Measurements from ENCODE around the gene LRRC3.

LRRC3 gene

DNA sequence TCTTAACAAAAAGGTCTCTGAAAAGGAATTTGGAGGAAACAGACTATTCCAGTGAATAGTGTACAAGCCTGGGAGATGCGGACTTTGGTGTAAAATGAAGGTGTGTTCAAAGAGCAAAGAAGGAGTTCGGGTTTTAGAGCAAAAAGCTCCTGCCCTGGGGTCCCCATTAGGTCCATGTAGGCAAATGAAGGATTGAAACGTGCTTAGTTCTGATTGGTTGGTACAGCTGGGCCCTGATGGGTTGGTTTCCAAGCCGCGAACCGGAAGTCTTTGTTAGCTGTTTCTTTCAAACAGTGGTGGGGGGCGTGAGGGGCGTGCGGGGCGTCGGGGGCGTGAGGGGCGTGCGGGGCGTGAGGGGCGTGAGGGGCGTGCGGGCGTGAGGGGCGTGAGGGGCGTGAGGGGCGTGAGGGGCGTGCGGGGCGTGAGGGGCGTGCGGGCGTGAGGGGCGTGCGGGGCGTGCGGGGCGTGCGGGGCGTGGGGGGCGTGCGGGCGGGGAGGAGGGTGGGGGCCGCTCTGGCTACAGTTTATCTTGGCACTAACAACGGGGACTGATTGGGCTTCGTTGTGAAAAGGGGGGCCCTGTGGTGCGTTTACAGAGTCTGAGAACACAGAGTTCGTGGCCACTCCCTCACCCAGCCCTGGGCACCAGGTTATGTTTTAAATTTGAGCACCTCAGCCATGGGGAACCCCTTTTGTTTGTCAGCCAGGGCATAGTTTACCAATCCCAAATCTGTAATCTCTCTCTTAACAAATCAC lies 29.4 kb downstream of the LRRC3 start:
- H3K4me1 ChIP-seq (ENCODE audit: control insufficient read depth, insufficient read depth, low read length) = no peaks in the 10 kb centered on the region
- no peak overlapping the region for H3K4me3 ChIP-seq (ENCODE audit: low read length)
- no peak overlapping the region for H3K9ac ChIP-seq (ENCODE audit: low read length)
- H3K27ac ChIP-seq (ENCODE audit: low read depth, low read length) = no peak overlapping the region
- peaks cover 2% of the 10 kb centered on the region for H3K27me3 ChIP-seq (ENCODE audit: control insufficient read depth, insufficient read depth, low read length)
- no peaks in the 10 kb centered on the region for H3K36me3 ChIP-seq (ENCODE audit: control insufficient read depth, insufficient read depth, low read length)

DNA sequence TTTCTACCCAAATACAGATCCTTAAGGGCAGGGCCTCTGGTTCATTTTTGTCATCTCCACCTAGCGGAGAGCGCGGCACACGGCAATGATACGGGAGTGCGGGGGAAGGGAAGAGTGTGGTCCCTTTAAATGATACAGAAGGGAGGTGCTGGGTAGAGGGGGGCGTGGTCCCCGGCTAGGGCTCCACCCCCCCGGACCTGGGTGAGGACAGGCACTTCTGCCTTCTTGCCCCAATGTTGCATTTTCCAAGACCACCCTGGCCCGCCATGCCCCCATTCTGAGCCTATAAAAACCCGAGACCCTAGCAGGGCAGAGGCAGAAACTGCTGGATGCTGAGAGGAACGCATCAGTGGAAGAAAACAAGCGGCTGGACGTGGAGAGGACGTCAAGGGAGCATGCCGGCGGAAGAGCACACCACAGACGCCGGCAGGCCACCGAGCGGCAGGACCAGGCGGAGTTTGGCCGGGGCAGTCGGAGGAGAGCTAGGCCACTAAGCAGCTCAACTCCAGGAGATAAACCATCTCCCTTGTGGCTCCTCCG lies 30.0 kb downstream of the LRRC3 start:
- Histone ChIP-seq H3K4me3 (ENCODE audit: low read length) (no peak overlapping the region), H3K9ac (ENCODE audit: low read length) (no peak overlapping the region), H3K27me3 (ENCODE audit: control insufficient read depth, insufficient read depth, low read length) (peaks cover 2% of the 10 kb centered on the region), H3K27ac (ENCODE audit: low read depth, low read length) (no peak overlapping the region), H3K36me3 (ENCODE audit: control insufficient read depth, insufficient read depth, low read length) (no peaks in the 10 kb centered on the region), H3K4me1 (ENCODE audit: control insufficient read depth, insufficient read depth, low read length) (no peaks in the 10 kb centered on the region)

DNA sequence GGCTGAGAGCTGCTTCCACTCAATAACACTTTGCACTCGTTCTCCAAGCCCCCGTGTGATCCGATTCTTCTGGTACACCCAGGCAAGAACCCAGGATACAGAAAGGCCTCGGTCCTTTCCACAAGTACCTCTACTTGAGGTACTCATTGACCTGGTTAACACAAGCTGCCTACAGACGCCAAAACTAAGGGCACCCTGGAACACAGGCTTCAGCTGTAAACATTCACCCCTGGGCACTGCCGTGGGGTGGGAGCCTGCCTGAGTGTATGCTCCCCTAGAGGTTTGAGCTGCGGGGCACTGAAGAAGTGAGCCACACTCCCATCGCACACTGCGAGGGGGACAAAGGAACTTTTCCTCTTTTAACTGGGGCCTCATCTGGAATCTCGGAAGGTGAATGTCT lies 30.5 kb downstream of the LRRC3 start:
- no peak overlapping the region for H3K9ac ChIP-seq (ENCODE audit: low read length)
- H3K36me3 ChIP-seq (ENCODE audit: control insufficient read depth, insufficient read depth, low read length) = no peaks in the 10 kb centered on the region
- peaks cover 2% of the 10 kb centered on the region for H3K27me3 ChIP-seq (ENCODE audit: control insufficient read depth, insufficient read depth, low read length)
- no peaks in the 10 kb centered on the region for H3K4me1 ChIP-seq (ENCODE audit: control insufficient read depth, insufficient read depth, low read length)
- no peak overlapping the region for H3K4me3 ChIP-seq (ENCODE audit: low read length)
- no peak overlapping the region for H3K27ac ChIP-seq (ENCODE audit: low read depth, low read length)

DNA sequence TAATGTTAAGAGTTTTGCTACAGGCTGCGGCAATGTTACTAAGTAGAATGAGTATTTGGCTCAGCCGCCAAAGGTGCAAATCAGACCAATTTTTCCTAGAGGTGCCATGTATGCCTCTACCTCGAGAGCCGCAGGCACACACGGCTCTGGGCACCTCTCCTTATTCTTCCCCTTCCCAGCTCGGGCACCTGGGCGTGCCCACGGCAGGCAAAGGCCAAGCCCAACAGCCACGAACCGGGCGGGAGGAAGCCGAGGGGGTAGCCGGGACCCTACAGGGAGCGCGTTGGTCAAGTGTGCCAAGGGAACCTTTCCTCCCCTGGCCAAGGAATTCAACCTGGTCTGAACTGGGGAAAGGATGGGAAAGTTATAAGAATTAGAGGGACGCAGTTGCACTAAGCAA lies 31.0 kb downstream of the LRRC3 start:
- H3K4me1 ChIP-seq (ENCODE audit: control insufficient read depth, insufficient read depth, low read length) = no peaks in the 10 kb centered on the region
- H3K36me3 ChIP-seq (ENCODE audit: control insufficient read depth, insufficient read depth, low read length) = no peaks in the 10 kb centered on the region
- no peak overlapping the region for H3K27ac ChIP-seq (ENCODE audit: low read depth, low read length)
- no peak overlapping the region for H3K9ac ChIP-seq (ENCODE audit: low read length)
- H3K27me3 ChIP-seq (ENCODE audit: control insufficient read depth, insufficient read depth, low read length) = peaks cover 2% of the 10 kb centered on the region
- no peak overlapping the region for H3K4me3 ChIP-seq (ENCODE audit: low read length)

DNA sequence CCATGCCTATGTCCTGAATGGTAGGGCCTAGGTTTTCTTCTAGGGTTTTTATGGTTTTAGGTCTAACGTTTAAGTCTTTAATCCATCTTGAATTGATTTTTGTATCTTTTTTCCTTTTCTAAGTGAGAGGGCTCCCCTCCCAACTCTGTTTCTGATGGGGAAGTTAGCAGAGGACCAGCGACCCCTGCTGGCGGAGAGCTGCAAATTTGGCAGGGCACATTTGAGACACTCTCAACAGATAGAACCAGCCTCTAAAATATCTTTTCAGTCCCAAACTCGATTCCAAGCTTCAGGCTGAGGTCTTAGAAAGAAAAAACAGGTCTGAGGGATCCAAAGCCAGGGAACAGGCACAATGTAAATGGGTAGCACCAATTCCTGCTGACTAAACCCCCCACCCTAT lies 32.5 kb downstream of the LRRC3 start:
- H3K4me1 ChIP-seq (ENCODE audit: control insufficient read depth, insufficient read depth, low read length) = no peaks in the 10 kb centered on the region
- no peak overlapping the region for H3K27ac ChIP-seq (ENCODE audit: low read depth, low read length)
- no peaks in the 10 kb centered on the region for H3K36me3 ChIP-seq (ENCODE audit: control insufficient read depth, insufficient read depth, low read length)
- H3K4me3 ChIP-seq (ENCODE audit: low read length) = no peak overlapping the region
- no peaks in the 10 kb centered on the region for H3K27me3 ChIP-seq (ENCODE audit: control insufficient read depth, insufficient read depth, low read length)
- H3K9ac ChIP-seq (ENCODE audit: low read length) = no peak overlapping the region

DNA sequence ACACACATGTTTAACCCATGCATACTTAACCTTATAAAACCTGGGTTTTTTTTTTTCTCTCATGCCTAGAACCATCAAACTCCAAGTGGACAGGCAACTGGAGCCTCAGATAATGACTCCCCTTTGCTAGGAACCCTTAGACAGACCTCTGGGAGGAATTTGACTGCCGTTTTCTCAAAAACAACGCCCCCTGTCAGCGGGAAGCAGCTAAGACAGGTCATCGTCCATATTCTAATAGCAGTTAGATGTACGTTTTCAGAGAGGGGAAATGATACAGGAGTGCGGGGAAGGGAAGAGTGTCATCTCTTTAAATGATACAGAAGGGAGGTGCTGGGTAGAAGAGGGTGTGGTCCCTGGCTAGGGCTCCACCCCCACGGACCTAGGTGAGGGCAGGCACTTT lies 34.7 kb downstream of the LRRC3 start:
- Histone ChIP-seq H3K36me3 (ENCODE audit: control insufficient read depth, insufficient read depth, low read length) (no peaks in the 10 kb centered on the region), H3K9ac (ENCODE audit: low read length) (no peak overlapping the region), H3K4me3 (ENCODE audit: low read length) (no peak overlapping the region), H3K27ac (ENCODE audit: low read depth, low read length) (no peak overlapping the region), H3K27me3 (ENCODE audit: control insufficient read depth, insufficient read depth, low read length) (no peaks in the 10 kb centered on the region), H3K4me1 (ENCODE audit: control insufficient read depth, insufficient read depth, low read length) (no peaks in the 10 kb centered on the region)

DNA sequence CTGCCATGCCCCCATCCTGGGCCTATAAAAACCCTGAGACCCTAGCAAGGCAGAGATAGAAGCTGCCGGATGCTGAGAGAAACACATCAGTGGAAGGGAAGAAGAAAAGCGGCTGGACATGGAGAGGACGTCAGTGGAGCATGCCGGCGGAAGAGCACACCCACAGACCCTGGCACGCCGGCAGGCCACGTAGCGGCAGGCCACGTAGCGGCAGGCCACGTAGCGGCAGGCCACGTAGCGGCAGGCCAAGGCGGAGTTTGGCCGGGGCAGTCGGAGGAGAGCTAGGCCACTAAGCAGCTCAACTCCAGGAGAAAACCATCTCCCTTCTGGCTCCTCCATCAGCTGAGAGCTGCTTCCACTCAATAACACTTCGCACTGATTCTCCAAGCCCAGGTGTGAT lies 35.1 kb downstream of the LRRC3 start:
- Histone ChIP-seq H3K27me3 (ENCODE audit: control insufficient read depth, insufficient read depth, low read length) (no peaks in the 10 kb centered on the region), H3K4me3 (ENCODE audit: low read length) (no peak overlapping the region), H3K4me1 (ENCODE audit: control insufficient read depth, insufficient read depth, low read length) (no peaks in the 10 kb centered on the region), H3K9ac (ENCODE audit: low read length) (no peak overlapping the region), H3K27ac (ENCODE audit: low read depth, low read length) (no peak overlapping the region), H3K36me3 (ENCODE audit: control insufficient read depth, insufficient read depth, low read length) (no peaks in the 10 kb centered on the region)

DNA sequence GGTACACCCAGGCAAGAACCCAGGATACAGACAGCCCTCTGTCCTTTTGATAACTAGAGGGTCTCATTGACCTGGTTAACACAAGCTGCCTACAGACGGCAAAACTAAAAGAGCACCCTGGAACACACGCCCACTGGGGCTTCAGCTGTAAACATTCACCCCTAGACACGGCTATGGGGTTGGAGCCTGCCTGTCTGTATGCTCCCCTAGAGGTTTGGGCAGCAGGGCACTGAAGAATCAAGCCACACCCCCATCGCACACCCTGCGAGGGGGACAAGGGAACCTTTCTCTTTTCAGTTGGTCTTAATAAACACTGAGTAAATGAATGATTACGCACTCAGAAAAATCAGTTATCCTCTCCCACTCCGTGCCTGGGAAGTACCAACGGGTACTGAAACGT lies 35.5 kb downstream of the LRRC3 start:
- Histone ChIP-seq H3K9ac (ENCODE audit: low read length) (no peak overlapping the region), H3K27me3 (ENCODE audit: control insufficient read depth, insufficient read depth, low read length) (no peaks in the 10 kb centered on the region), H3K36me3 (ENCODE audit: control insufficient read depth, insufficient read depth, low read length) (no peaks in the 10 kb centered on the region), H3K27ac (ENCODE audit: low read depth, low read length) (no peak overlapping the region), H3K4me3 (ENCODE audit: low read length) (no peak overlapping the region), H3K4me1 (ENCODE audit: control insufficient read depth, insufficient read depth, low read length) (no peaks in the 10 kb centered on the region)

DNA sequence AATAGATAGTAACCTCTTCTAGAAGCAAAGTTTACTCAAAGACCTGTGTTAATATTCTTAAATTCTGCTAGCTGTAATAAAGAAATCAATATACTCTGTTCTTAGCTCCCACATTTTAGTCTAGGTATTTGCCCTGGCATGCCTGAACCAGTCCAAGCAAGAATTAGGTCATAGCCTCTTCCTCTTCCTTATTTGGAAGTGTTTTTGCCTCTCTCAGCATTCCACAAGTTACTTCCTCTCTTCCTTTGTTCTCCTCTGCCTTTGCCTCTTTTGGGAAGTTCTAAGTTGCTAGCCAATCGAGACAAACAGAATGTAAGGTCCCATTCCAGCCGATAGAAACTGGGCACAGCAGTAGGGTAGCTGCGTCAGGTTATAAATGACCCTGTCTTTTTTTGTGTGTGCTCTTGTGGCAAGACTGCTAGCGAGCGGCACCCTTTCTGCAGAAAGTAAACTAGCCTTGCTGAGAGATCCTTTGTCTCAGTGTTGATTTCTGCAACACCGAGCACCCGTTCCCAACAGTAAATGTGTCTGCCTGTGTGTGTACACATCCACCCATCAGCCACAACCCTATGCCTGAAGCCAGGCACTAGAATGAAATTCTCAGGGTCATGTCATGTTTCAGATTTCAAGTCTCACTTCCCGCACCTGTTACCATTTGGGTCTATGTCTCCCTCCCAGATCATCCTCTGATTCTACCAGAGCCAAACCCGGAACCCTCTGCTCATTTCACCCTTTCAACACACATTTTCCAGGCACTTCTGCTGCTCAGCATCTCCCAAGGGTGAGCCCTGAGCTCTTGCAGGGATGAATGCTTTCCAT lies 37.5 kb downstream of the LRRC3 start:
- H3K9ac ChIP-seq (ENCODE audit: low read length) = no peak overlapping the region

DNA sequence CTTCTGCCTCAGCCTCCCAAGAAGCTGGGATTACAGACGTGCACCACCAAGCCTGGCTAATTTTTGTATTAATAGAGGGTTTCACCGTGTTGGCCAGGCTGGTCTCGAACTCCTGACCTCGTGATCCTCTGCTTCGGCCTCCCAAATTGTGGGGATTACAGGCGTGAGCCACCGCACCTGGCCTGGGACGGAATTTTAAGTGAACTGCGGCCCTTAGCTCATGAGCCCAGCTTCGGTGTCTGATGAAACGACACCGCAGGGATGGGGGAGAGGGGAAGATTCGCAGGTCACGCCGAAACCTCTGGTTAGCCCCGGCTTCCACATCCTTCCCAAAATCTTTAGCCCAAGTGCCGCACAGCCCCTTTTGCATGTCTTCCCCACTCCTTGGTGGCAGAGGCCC lies 39.1 kb downstream of the LRRC3 start:
- no peaks in the 10 kb centered on the region for H3K27me3 ChIP-seq (ENCODE audit: control insufficient read depth, insufficient read depth, low read length)
- H3K9ac ChIP-seq (ENCODE audit: low read length) = no peak overlapping the region
- H3K4me1 ChIP-seq (ENCODE audit: control insufficient read depth, insufficient read depth, low read length) = no peaks in the 10 kb centered on the region
- H3K4me3 ChIP-seq (ENCODE audit: low read length) = no peak overlapping the region
- no peaks in the 10 kb centered on the region for H3K36me3 ChIP-seq (ENCODE audit: control insufficient read depth, insufficient read depth, low read length)
- no peak overlapping the region for H3K27ac ChIP-seq (ENCODE audit: low read depth, low read length)

More for the DNA sequence above, 37.5 kb downstream of the LRRC3 start:
- Histone ChIP-seq H3K36me3 (ENCODE audit: control insufficient read depth, insufficient read depth, low read length) (no peaks in the 10 kb centered on the region), H3K4me3 (ENCODE audit: low read length) (no peak overlapping the region), H3K27ac (ENCODE audit: low read depth, low read length) (no peak overlapping the region), H3K27me3 (ENCODE audit: control insufficient read depth, insufficient read depth, low read length) (no peaks in the 10 kb centered on the region), H3K4me1 (ENCODE audit: control insufficient read depth, insufficient read depth, low read length) (no peaks in the 10 kb centered on the region)

DNA sequence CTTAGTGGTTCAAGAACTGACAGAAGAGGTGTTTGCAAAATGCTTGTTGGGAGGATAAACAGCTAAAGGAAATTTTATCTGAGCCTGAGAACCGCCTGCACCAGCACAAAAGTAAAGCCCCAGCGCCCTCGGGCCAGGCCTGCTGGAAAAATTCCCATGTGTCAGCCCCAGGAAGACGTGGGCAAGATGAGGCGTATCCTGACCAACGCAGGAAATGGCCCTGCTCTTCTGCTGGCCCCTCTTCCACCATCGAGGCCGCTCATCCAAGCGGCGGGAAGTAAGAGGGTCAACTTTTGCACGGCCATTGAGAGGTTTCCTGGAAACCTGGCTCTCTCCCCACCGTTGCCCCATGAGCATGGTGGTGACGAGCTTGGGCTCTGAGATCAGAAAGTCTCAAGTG lies 39.6 kb downstream of the LRRC3 start:
- Histone ChIP-seq H3K36me3 (ENCODE audit: control insufficient read depth, insufficient read depth, low read length) (no peaks in the 10 kb centered on the region), H3K4me1 (ENCODE audit: control insufficient read depth, insufficient read depth, low read length) (no peaks in the 10 kb centered on the region), H3K9ac (ENCODE audit: low read length) (no peak overlapping the region), H3K27me3 (ENCODE audit: control insufficient read depth, insufficient read depth, low read length) (no peaks in the 10 kb centered on the region), H3K27ac (ENCODE audit: low read depth, low read length) (no peak overlapping the region), H3K4me3 (ENCODE audit: low read length) (no peak overlapping the region)

DNA sequence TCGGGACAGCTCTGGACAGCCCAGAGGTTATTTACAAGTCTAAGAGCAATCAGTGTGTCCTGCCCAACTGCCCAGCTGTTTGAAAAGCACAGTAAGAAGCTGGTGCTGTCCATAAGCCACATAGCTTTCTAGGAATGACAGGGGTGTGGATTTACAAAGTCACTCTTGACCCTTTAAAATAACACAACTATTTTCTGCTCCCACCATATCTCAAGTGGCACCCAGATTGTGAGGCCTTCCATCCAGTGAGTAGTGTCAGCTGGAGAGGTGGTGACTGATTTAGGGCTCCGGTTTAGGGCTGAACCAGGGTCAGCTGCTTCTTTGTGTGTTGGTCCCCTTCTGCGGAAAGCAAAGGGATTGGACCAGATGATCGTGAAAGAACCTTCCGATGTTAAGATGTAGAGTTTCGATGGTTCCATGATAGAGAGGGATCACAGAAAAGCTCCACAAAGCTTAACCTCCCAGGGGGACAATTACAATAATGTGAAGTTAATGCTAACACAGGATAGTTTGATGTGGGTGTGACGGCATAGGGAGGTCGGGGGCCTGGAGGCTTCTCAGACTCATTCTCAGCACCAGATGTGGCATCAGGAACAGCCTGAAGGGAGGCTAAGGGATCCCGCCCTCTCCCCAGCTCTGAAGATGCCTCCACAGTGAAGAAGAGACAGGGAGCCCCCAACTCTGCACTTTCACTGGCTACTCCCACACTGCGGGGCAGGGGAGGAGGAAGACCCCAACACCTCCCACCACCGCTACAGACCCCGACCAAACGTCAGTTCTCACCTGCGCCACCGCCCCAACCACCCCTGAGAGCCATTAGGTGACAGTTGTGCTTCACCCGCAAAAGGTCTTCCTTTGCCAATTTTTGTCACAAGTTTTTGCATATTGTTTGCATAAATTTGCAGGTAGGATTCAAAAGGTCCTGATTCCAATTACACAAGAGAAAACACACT lies 40.6 kb downstream of the LRRC3 start:
- no peaks in the 10 kb centered on the region for H3K27me3 ChIP-seq (ENCODE audit: control insufficient read depth, insufficient read depth, low read length)
- H3K27ac ChIP-seq (ENCODE audit: low read depth, low read length) = no peak overlapping the region
- H3K9ac ChIP-seq (ENCODE audit: low read length) = no peak overlapping the region
- no peak overlapping the region for H3K4me3 ChIP-seq (ENCODE audit: low read length)
- no peaks in the 10 kb centered on the region for H3K4me1 ChIP-seq (ENCODE audit: control insufficient read depth, insufficient read depth, low read length)
- no peaks in the 10 kb centered on the region for H3K36me3 ChIP-seq (ENCODE audit: control insufficient read depth, insufficient read depth, low read length)

Data from rectal smooth muscle tissue (tissue), 1 donor.